Osteocyte (in vitro differentiated cells): ENCODE measurements around the gene SLC39A11. TPM values are rescaled to one million over a fixed set of nuclear protein-coding genes. Genes with fewer than 3 reads are reported as not detected.
"Not testable (repeated sequence)": the region's sequence is repeated elsewhere in the genome, so short reads cannot be mapped to it uniquely, and the experiment has no call there.

Experiments used
- DNase-seq: peaks from one replicate; pipeline ENCODE4 v3.0.0; 2021; ENCODE audit warnings: mixed read lengths; ENCODE audit not compliant: unreplicated experiment; ENCODE audit errors: extremely low spot score
- H3K27ac Mint-ChIP-seq: one replicate; pipeline ENCODE4 v1.8.0; 2021; ENCODE audit warnings: mild to moderate bottlenecking, mixed read lengths; ENCODE audit not compliant: unreplicated experiment
- H3K27me3 Mint-ChIP-seq: one replicate; pipeline ENCODE4 v1.8.0; 2021; ENCODE audit warnings: mixed read lengths; ENCODE audit not compliant: unreplicated experiment
- H3K36me3 Mint-ChIP-seq: one replicate; pipeline ENCODE4 v1.8.0; 2021; ENCODE audit warnings: mixed read lengths; ENCODE audit not compliant: unreplicated experiment
- H3K4me1 Mint-ChIP-seq: one replicate; pipeline ENCODE4 v1.8.0; 2021; ENCODE audit warnings: mixed read lengths; ENCODE audit not compliant: unreplicated experiment
- H3K4me3 Mint-ChIP-seq: one replicate; pipeline ENCODE4 v1.8.0; 2021; ENCODE audit warnings: mild to moderate bottlenecking, moderate library complexity, mixed read lengths; ENCODE audit not compliant: unreplicated experiment
- H3K9me3 Mint-ChIP-seq: one replicate; pipeline ENCODE4 v1.8.0; 2021; ENCODE audit warnings: mixed read lengths; ENCODE audit not compliant: unreplicated experiment
- total RNA-seq: library from RNA; stranded (reverse); gene quantifications from 2 replicates; pipeline ENCODE4 v1.2.1, GENCODE V29; 2021
- TF ChIP-seq, protein P1 (sequence below): fragments of 200-600 bp; sonication (generic); IDR thresholded peaks from 2 replicates; pipeline ENCODE4 v1.5.0; 2021; ENCODE audit warnings: antibody characterized with exemption, mild to moderate bottlenecking, moderate library complexity

The SLC39A11 gene
- total RNA-seq, 1 donor from 2014 or later, result 50.2 TPM

DNA sequence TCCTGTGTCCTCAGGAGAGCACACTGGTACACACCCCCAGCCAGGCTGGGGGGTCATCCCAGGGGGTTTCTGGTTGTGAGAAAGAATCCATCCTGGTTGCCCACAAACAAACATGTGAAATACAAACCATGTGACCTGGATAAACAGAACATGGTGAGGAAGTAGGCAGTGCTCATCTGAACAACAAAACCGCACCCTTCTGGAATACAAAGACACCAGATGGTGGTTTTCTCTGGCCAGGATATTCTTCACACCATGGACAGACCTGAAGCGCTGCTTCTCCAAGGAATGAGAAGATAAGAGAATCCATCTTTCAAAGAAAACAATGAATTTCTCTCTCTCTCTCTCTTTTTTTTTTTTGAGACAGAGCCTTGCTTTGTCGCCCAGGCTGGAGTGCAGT is 302.3 kb downstream of the SLC39A11 start:
- H3K9me3 Mint-ChIP-seq, result peaks cover 7% of the 10 kb centered on the region
- TF ChIP-seq, protein P1, sequence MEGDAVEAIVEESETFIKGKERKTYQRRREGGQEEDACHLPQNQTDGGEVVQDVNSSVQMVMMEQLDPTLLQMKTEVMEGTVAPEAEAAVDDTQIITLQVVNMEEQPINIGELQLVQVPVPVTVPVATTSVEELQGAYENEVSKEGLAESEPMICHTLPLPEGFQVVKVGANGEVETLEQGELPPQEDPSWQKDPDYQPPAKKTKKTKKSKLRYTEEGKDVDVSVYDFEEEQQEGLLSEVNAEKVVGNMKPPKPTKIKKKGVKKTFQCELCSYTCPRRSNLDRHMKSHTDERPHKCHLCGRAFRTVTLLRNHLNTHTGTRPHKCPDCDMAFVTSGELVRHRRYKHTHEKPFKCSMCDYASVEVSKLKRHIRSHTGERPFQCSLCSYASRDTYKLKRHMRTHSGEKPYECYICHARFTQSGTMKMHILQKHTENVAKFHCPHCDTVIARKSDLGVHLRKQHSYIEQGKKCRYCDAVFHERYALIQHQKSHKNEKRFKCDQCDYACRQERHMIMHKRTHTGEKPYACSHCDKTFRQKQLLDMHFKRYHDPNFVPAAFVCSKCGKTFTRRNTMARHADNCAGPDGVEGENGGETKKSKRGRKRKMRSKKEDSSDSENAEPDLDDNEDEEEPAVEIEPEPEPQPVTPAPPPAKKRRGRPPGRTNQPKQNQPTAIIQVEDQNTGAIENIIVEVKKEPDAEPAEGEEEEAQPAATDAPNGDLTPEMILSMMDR, result no peak
- peaks cover 31% of the 10 kb centered on the region for H3K36me3 Mint-ChIP-seq
- no peak overlapping the region for H3K4me3 Mint-ChIP-seq
- H3K27ac Mint-ChIP-seq, result no peak overlapping the region
- DNase-seq, result no peak
- H3K27me3 Mint-ChIP-seq, result no peaks in the 10 kb centered on the region
- no peaks in the 10 kb centered on the region for H3K4me1 Mint-ChIP-seq

DNA sequence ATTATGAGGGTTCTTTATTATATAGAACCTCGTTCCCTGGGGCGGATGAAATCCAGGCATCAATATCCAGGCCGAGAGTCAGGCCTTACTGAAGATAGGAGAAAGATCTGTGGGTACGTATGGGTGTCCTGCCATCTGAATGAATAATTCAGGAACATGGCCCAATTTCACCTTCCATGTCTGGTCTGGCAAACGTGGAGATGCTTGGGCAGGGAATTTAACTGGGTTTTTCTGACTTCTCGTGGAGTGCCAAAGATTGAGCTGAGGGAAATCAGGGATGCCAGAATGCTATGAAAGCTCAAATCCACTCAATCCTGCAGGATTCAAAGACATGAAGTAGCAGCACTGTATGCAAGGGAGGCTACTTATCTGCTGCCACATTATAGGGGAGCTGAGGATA is 302.8 kb downstream of the SLC39A11 start:
- Mint-ChIP-seq H3K27me3 (no peaks in the 10 kb centered on the region), H3K9me3 (peaks cover 4% of the 10 kb centered on the region)
- TF ChIP-seq, protein P1, result no peak

DNA sequence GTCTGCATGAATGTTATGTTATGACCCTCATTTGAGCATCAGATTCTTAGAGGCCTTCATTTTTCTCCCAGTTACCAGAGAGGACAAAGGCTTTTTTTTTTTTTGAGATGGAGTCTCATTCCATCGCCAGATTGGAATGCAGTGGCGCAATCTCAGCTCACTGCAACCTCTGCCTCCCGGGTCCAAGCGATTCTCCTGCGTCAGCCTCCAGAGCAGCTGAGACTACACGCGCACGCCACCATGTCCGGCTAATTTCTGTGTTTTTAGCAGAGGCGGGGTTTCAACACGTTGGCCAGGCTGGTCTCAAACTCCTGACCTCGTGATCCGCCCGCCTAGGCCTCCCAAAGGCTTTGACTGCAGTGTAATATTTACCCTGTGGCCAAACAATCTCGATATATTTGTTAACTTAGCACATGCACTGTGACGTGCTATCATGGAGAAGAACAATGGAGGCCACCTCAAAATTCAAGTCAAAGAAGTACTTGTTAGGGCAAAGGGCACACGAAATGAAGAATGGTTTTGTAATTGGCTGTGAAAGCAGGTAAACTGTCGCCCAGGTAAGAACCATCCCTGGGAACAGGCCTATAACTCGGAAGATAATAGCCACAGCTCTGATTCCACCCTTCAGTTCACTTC is 303.4 kb downstream of the SLC39A11 start:
- peaks cover 4% of the 10 kb centered on the region for H3K9me3 Mint-ChIP-seq
- DNase-seq, result no peak
- peaks cover 23% of the 10 kb centered on the region for H3K36me3 Mint-ChIP-seq
- H3K4me1 Mint-ChIP-seq, result no peaks in the 10 kb centered on the region
- no peaks in the 10 kb centered on the region for H3K27me3 Mint-ChIP-seq
- H3K4me3 Mint-ChIP-seq, result no peak overlapping the region
- TF ChIP-seq, protein P1, result no peak
- no peak overlapping the region for H3K27ac Mint-ChIP-seq

More for the DNA sequence above, 302.8 kb downstream of the SLC39A11 start:
- DNase-seq, result no peak
- H3K4me3 Mint-ChIP-seq, result no peak overlapping the region
- H3K4me1 Mint-ChIP-seq, result no peaks in the 10 kb centered on the region
- peaks cover 29% of the 10 kb centered on the region for H3K36me3 Mint-ChIP-seq
- no peak overlapping the region for H3K27ac Mint-ChIP-seq

DNA sequence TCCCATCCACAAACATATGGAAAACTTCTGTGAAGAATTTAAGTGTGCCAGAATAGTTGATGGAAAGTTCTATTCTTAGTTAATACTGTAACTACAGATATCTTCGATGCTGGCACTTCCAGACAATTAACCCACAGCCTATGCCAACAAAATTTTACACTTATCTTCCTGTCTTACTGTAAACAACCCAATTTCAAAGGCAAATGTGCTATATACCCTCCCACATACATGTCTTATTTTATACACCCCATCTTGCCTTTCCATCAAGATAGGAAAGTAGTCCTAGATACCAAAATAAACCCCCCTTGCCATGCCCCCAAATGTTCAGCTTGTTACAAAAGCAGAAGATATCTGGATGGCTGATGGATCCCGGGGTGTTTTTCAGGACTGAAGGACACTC is 306.3 kb downstream of the SLC39A11 start:
- DNase-seq, result no peak
- Mint-ChIP-seq H3K36me3 (peaks cover 10% of the 10 kb centered on the region), H3K27me3 (no peaks in the 10 kb centered on the region), H3K9me3 (no peaks in the 10 kb centered on the region), H3K4me3 (no peak overlapping the region), H3K4me1 (no peaks in the 10 kb centered on the region), H3K27ac (no peak overlapping the region)
- TF ChIP-seq, protein P1, result no peak

DNA sequence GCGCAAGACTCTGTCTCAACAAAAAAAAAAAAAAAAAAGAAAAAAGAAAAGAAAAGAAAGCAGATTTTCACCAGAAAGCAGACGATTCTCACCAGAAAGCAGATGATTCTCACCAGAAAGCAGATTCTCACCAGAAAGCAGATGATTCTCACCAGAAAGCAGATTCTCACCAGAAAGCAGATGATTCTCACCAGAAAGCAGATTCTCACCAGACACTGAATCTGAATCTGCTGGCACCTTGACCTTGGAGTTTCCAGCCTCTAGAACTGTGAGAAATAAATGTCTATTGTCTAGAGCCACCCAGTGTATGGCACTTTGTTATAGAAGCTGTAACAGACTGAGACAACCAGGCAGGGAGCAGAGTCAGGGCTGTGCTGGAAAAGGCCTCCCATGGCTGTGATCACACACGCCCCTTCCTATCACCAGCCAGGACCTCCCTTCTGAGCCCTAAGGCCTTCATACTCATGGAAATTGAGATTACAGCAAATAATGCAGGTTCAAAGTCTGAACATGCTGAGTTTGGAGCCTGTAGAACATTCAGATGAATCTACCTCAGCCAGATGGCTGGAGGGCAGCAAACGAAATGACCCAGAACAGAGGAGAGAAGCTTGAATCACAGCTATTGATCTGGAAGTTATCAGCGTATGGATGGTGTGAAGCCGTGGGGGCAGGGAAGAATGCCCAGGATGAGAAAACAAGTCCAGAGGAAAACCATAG is 309.3 kb downstream of the SLC39A11 start:
- no peak for DNase-seq

DNA sequence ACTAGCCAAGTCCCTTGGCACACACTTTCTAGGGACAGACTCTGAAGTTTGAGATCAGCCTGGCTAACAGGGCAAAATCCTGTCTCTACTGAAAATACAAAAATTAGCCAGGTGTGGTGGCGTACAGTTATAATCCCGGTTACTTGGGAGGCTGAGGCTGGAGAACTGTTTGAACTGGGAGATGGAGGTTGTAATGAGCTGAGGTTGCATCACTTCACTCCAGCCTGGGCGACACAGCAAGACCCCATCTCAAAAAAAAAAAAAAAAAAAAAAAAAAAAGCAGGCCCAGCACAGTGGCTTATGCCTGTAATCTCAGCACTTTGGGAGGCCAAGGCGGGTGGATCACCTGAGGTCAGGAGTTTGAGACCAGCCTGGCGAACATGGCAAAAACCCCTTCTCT is 310.1 kb downstream of the SLC39A11 start:
- not testable (repeated sequence) for H3K27me3 Mint-ChIP-seq, H3K4me1 Mint-ChIP-seq, H3K27ac Mint-ChIP-seq, H3K9me3 Mint-ChIP-seq, H3K36me3 Mint-ChIP-seq, H3K4me3 Mint-ChIP-seq, DNase-seq

More for the DNA sequence above, 309.3 kb downstream of the SLC39A11 start:
- no peak overlapping the region for H3K4me3 Mint-ChIP-seq
- TF ChIP-seq, protein P1, result no peak
- H3K36me3 Mint-ChIP-seq, result peaks cover 5% of the 10 kb centered on the region
- no peaks in the 10 kb centered on the region for H3K27me3 Mint-ChIP-seq
- no peaks in the 10 kb centered on the region for H3K4me1 Mint-ChIP-seq
- H3K9me3 Mint-ChIP-seq, result no peaks in the 10 kb centered on the region
- no peak overlapping the region for H3K27ac Mint-ChIP-seq
